Measurements from ENCODE around the gene ZSWIM4. TPM values are rescaled to one million over a fixed set of nuclear protein-coding genes. Genes with fewer than 3 reads are reported as not detected.

Gene ZSWIM4
- total and polyA plus RNA-seq, 2 of the 13 experiments (the other 11 are each of a cell fraction or from before 2014, with no cell fraction given), result 0.33 to 0.86 TPM

DNA sequence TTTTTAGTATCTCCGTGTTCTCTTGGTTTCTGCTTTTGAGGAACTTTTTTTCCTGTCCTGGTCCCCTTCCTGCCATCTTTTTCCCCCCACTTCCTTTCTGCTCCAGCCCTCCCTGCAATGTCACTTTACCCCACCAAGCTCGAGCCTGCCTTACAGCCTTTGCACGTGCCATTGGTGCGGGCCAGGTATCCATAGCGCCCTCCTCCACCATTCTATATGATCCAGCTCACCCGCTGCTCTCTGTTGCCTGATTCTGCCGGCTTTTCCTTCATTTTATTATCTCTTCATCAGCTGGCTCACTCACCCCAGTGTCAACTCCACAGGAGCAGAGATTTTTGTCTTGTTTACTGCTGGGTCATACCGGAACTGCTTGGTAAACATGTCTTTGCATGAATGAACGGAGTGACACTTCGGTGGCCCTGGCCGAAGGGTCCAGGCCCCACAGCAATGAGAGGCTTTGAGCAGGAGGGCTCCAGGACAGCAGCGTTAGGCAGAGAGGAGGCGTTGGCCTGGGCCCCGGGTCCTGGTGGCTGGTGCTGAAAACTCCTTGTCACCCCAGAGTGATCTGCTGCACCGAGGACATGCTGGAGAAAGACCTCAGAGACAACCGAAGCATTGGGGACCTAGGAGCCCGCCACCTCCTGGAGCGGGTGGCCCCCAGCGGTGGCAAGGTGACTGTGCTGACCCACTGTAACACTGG, 29.7 kb upstream of the ZSWIM4 start (continued):
- no peak for TF ChIP-seq ATAD3A (CRISPR knock-in tag; IDR thresholded peaks at IDR 0.05)
- no peak for TF ChIP-seq TOPORS (CRISPR knock-in tag; IDR thresholded peaks at IDR 0.05)
- no peak for TF ChIP-seq ONECUT2 (CRISPR knock-in tag; IDR thresholded peaks at IDR 0.05)
- no peak for TF ChIP-seq SATB2 (CRISPR knock-in tag; IDR thresholded peaks at IDR 0.05)
- TF ChIP-seq GABPA (IDR thresholded peaks at IDR 0.05; ENCODE audit: low read depth, low read length), result no peak
- TF ChIP-seq GABPA (CRISPR knock-in tag; IDR thresholded peaks at IDR 0.05; ENCODE audit: low read depth), result peak; percentile 46
- TF ChIP-seq, protein P1, sequence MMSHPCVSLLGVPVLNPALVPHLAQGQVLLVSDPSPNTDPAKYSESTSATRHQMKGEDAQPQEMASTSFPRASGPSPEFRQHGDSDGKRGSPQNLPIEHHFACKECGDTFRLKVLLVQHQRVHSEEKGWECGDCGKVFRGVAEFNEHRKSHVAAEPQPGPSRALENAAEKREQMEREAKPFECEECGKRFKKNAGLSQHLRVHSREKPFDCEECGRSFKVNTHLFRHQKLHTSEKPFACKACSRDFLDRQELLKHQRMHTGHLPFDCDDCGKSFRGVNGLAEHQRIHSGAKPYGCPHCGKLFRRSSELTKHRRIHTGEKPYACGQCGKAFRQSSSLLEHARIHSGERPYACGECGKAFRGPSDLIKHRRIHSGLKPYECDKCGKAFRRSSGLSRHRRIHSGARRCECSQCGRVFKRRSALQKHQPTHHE (CRISPR knock-in tag; IDR thresholded peaks at IDR 0.05; ENCODE audit: borderline replicate concordance), result no peak
- TF ChIP-seq, protein P2, sequence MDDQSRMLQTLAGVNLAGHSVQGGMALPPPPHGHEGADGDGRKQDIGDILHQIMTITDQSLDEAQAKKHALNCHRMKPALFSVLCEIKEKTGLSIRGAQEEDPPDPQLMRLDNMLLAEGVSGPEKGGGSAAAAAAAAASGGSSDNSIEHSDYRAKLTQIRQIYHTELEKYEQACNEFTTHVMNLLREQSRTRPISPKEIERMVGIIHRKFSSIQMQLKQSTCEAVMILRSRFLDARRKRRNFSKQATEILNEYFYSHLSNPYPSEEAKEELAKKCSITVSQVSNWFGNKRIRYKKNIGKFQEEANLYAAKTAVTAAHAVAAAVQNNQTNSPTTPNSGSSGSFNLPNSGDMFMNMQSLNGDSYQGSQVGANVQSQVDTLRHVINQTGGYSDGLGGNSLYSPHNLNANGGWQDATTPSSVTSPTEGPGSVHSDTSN (CRISPR knock-in tag; IDR thresholded peaks at IDR 0.05; ENCODE audit: borderline replicate concordance), result no peak
- TF ChIP-seq, protein P3, sequence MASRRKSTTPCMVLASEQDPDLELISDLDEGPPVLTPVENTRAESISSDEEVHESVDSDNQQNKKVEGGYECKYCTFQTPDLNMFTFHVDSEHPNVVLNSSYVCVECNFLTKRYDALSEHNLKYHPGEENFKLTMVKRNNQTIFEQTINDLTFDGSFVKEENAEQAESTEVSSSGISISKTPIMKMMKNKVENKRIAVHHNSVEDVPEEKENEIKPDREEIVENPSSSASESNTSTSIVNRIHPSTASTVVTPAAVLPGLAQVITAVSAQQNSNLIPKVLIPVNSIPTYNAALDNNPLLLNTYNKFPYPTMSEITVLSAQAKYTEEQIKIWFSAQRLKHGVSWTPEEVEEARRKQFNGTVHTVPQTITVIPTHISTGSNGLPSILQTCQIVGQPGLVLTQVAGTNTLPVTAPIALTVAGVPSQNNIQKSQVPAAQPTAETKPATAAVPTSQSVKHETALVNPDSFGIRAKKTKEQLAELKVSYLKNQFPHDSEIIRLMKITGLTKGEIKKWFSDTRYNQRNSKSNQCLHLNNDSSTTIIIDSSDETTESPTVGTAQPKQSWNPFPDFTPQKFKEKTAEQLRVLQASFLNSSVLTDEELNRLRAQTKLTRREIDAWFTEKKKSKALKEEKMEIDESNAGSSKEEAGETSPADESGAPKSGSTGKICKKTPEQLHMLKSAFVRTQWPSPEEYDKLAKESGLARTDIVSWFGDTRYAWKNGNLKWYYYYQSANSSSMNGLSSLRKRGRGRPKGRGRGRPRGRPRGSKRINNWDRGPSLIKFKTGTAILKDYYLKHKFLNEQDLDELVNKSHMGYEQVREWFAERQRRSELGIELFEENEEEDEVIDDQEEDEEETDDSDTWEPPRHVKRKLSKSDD (CRISPR knock-in tag; IDR thresholded peaks at IDR 0.05; ENCODE audit: low read depth), result no peak
- TF ChIP-seq FOXA3 (CRISPR knock-in tag; IDR thresholded peaks at IDR 0.05), result peak; percentile 87
- TF ChIP-seq, protein P4, sequence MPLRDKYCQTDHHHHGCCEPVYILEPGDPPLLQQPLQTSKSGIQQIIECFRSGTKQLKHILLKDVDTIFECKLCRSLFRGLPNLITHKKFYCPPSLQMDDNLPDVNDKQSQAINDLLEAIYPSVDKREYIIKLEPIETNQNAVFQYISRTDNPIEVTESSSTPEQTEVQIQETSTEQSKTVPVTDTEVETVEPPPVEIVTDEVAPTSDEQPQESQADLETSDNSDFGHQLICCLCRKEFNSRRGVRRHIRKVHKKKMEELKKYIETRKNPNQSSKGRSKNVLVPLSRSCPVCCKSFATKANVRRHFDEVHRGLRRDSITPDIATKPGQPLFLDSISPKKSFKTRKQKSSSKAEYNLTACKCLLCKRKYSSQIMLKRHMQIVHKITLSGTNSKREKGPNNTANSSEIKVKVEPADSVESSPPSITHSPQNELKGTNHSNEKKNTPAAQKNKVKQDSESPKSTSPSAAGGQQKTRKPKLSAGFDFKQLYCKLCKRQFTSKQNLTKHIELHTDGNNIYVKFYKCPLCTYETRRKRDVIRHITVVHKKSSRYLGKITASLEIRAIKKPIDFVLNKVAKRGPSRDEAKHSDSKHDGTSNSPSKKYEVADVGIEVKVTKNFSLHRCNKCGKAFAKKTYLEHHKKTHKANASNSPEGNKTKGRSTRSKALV (CRISPR knock-in tag; IDR thresholded peaks at IDR 0.05), result no peak
- TF ChIP-seq FOSL2 (CRISPR knock-in tag; IDR thresholded peaks at IDR 0.05), result peak; percentile 58
- no peak for TF ChIP-seq GTF3A (CRISPR knock-in tag; conservative IDR thresholded peaks at IDR 0.05)
- TF ChIP-seq, protein P5, sequence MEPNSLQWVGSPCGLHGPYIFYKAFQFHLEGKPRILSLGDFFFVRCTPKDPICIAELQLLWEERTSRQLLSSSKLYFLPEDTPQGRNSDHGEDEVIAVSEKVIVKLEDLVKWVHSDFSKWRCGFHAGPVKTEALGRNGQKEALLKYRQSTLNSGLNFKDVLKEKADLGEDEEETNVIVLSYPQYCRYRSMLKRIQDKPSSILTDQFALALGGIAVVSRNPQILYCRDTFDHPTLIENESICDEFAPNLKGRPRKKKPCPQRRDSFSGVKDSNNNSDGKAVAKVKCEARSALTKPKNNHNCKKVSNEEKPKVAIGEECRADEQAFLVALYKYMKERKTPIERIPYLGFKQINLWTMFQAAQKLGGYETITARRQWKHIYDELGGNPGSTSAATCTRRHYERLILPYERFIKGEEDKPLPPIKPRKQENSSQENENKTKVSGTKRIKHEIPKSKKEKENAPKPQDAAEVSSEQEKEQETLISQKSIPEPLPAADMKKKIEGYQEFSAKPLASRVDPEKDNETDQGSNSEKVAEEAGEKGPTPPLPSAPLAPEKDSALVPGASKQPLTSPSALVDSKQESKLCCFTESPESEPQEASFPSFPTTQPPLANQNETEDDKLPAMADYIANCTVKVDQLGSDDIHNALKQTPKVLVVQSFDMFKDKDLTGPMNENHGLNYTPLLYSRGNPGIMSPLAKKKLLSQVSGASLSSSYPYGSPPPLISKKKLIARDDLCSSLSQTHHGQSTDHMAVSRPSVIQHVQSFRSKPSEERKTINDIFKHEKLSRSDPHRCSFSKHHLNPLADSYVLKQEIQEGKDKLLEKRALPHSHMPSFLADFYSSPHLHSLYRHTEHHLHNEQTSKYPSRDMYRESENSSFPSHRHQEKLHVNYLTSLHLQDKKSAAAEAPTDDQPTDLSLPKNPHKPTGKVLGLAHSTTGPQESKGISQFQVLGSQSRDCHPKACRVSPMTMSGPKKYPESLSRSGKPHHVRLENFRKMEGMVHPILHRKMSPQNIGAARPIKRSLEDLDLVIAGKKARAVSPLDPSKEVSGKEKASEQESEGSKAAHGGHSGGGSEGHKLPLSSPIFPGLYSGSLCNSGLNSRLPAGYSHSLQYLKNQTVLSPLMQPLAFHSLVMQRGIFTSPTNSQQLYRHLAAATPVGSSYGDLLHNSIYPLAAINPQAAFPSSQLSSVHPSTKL (CRISPR knock-in tag; IDR thresholded peaks at IDR 0.05), result peak; percentile 54; the same call in 1 of the 2 replicates
- TF ChIP-seq, protein P6, sequence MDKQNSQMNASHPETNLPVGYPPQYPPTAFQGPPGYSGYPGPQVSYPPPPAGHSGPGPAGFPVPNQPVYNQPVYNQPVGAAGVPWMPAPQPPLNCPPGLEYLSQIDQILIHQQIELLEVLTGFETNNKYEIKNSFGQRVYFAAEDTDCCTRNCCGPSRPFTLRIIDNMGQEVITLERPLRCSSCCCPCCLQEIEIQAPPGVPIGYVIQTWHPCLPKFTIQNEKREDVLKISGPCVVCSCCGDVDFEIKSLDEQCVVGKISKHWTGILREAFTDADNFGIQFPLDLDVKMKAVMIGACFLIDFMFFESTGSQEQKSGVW (CRISPR knock-in tag; IDR thresholded peaks at IDR 0.05; ENCODE audit: borderline replicate concordance), result no peak
- 0 out of 2 replicates have a peak, but pooled peaks have one; percentile 23 for TF ChIP-seq ZNF331 (CRISPR knock-in tag; IDR thresholded peaks at IDR 0.05)
- TF ChIP-seq HNRNPUL1 (IDR thresholded peaks at IDR 0.05; ENCODE audit: low read depth, low read length), result no peak
- TF ChIP-seq ZNF468 (CRISPR knock-in tag; IDR thresholded peaks at IDR 0.05), result no peak
